Measurements from ENCODE around the gene MYH11.
"Not testable (repeated sequence)": the region's sequence is repeated elsewhere in the genome, so short reads cannot be mapped to it uniquely, and the experiment has no call there.

MYH11 gene

DNA sequence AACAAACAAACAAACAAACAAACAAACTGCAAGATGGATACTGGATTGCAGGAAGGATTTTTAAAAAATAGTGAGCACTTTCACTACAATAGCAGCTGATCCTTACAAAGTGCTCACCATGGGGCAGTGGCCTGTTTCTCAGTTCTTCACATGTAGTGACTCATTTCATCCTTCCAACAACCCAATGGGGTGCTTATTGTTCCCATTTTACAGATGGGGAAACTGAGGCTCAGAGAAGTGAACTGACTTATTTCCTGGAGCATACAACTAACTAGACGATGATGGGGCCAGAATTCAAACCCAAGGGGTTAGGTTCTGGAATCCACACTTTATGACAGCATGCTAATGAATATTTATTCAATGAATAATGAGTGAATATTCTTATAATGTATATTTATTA lies 61.2 kb downstream of the MYH11 start:
- in situ Hi-C loops (cut with MboI; ENCODE audit: low pct_unique_long_range_greater_than_20kb, low sequenced_read_pairs, unreplicated experiment) = no loop called here
- DNase-seq (ENCODE audit: low spot score) = no peak
- TF ChIP-seq, protein P1, sequence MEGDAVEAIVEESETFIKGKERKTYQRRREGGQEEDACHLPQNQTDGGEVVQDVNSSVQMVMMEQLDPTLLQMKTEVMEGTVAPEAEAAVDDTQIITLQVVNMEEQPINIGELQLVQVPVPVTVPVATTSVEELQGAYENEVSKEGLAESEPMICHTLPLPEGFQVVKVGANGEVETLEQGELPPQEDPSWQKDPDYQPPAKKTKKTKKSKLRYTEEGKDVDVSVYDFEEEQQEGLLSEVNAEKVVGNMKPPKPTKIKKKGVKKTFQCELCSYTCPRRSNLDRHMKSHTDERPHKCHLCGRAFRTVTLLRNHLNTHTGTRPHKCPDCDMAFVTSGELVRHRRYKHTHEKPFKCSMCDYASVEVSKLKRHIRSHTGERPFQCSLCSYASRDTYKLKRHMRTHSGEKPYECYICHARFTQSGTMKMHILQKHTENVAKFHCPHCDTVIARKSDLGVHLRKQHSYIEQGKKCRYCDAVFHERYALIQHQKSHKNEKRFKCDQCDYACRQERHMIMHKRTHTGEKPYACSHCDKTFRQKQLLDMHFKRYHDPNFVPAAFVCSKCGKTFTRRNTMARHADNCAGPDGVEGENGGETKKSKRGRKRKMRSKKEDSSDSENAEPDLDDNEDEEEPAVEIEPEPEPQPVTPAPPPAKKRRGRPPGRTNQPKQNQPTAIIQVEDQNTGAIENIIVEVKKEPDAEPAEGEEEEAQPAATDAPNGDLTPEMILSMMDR (IDR thresholded peaks at IDR 0.05; ENCODE audit: extremely low read depth, insufficient read depth, missing control alignments) = no peak

DNA sequence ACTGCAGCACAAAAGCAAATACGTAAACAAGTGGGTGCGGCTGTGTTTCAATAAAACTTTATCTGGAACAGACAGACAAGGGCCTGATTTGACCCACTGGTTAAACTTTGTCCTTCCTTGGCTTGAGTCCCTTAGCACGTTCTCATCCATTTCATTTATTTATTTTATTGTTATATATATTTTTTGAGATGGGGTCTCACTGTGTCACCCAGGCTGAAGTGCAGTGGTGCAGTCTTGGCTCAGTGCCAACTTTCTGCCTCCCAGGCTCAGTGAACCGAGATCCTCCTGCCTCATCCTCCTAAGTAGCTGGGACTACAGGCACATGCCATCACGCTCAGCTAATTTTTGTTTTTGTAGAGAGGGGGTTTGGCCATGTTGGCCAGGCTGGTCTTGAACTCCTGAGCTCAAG lies 64.3 kb downstream of the MYH11 start:
- in situ Hi-C loops (cut with MboI; ENCODE audit: low pct_unique_long_range_greater_than_20kb, low sequenced_read_pairs, unreplicated experiment) = no loop called here
- DNase-seq (ENCODE audit: low spot score) = no peak

GRCh38 chr16:15790458-15790857 lies 66.4 kb downstream of the MYH11 start:
- in situ Hi-C loops (cut with MboI; ENCODE audit: low pct_unique_long_range_greater_than_20kb, low sequenced_read_pairs, unreplicated experiment) = no loop called here

More for the DNA sequence above, 64.3 kb downstream of the MYH11 start:
- TF ChIP-seq, protein P1 (IDR thresholded peaks at IDR 0.05; ENCODE audit: extremely low read depth, insufficient read depth, missing control alignments) = no peak

GRCh38 chr16:15789816-15790215 lies 67.0 kb downstream of the MYH11 start:
- in situ Hi-C loops (cut with MboI; ENCODE audit: low pct_unique_long_range_greater_than_20kb, low sequenced_read_pairs, unreplicated experiment); DNase-seq (ENCODE audit: low spot score): not testable (repeated sequence)

More at GRCh38 chr16:15790458-15790857, 66.4 kb downstream of the MYH11 start:
- DNase-seq (ENCODE audit: low spot score) = no peak
- TF ChIP-seq, protein P1 (IDR thresholded peaks at IDR 0.05; ENCODE audit: extremely low read depth, insufficient read depth, missing control alignments) = no peak

- in situ Hi-C loops (cut with MboI; ENCODE audit: low pct_unique_long_range_greater_than_20kb, low sequenced_read_pairs, unreplicated experiment) = no loop called here
- TF ChIP-seq, protein P1 (IDR thresholded peaks at IDR 0.05; ENCODE audit: extremely low read depth, insufficient read depth, missing control alignments) = no peak
- no peak for DNase-seq (ENCODE audit: low spot score)
Measured at GRCh38 chr16:15788846-15789239, 68.0 kb downstream of the MYH11 start.

DNA sequence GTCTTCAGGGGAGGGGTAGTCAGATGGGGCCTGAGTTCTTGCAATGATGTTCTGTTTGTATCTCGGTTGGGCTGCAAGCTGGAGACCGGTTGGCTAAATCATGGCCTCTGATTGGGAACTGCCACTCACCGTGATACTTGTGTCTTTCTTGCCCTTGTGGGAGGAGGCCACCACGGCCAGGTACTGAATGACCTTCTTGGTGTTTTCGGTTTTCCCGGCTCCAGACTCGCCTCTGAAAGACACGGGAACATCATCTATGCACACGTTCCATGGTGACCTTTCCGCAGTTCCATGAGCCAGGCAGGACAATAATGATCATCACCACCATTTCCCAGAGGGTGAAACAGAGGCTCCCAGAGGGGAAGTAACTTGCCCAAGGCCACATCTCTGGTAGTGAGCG lies 70.3 kb downstream of the MYH11 start:
- TF ChIP-seq, protein P1 (IDR thresholded peaks at IDR 0.05; ENCODE audit: extremely low read depth, insufficient read depth, missing control alignments) = no peak
- in situ Hi-C loops (cut with MboI; ENCODE audit: low pct_unique_long_range_greater_than_20kb, low sequenced_read_pairs, unreplicated experiment) = no loop called here
- DNase-seq (ENCODE audit: low spot score) = no peak

DNA sequence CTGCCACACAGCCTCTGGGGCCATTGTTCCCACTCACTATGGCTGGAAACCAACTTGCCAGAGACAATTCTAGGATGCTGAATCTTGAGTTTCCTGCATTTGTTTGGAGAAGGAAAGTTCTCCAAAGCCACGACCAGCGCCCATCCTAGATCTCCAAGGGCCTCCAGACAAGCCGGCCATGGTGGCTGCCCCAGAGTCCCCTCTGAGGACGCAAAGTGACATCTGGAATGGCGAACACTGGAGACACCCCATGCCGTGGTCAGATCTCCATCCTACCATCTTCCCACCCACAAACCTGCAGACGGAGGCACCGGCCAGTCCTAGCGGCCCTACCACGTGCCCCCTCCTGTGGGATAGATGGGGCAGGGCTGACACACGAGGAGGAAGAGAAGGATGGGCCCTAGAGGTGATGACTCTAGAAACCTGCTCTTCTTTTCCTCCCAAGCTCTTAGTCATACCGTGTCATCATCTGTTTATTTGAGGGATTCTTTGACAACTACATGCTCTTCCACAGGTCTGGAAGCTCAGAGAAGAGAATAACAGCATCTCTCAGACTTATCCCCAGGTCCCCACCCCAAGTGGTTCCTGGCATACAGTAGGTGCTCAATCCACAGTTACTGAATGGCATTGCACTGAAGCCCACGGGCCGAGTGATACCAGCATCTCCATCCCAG lies 71.3 kb downstream of the MYH11 start:
- TF ChIP-seq, protein P1 (IDR thresholded peaks at IDR 0.05; ENCODE audit: extremely low read depth, insufficient read depth, missing control alignments) = no peak
- in situ Hi-C loops (cut with MboI; ENCODE audit: low pct_unique_long_range_greater_than_20kb, low sequenced_read_pairs, unreplicated experiment) = no loop called here
- DNase-seq (ENCODE audit: low spot score) = no peak
